Neural progenitor cell (in vitro differentiated cells): ENCODE results near the gene CCDC178. TPM values are rescaled to one million over a fixed set of nuclear protein-coding genes. Genes with fewer than 3 reads are reported as not detected.

Experiments
- DNase-seq: peaks from one replicate; pipeline ENCODE4 v3.0.0-alpha.2; 2016; ENCODE audit warnings: low spot score
- H2AFZ ChIP-seq: fragments of 200-600 bp; sonication (generic); replicated peaks from 2 replicates; pipeline ENCODE4 v1.6.1; 2016; ENCODE audit warnings: antibody characterized with exemption
- H3F3A ChIP-seq: fragments of 200-600 bp; sonication (generic); 2 replicates; pipeline ENCODE4 v1.6.1; 2016; ENCODE audit warnings: antibody characterized with exemption, low read depth
- H3K27ac ChIP-seq: fragments of 200-600 bp; sonication (generic); 2 replicates; pipeline ENCODE4 v1.5.1; 2016; ENCODE audit warnings: mild to moderate bottlenecking
- H3K27me3 ChIP-seq: fragments of 200-600 bp; sonication (generic); 2 replicates; pipeline ENCODE4 v1.6.1; 2016; ENCODE audit warnings: mild to moderate bottlenecking, moderate library complexity
- H3K36me3 ChIP-seq: fragments of 200-600 bp; sonication (generic); 2 replicates; pipeline ENCODE4 v1.5.1; 2016
- H3K4me1 ChIP-seq: fragments of 200-600 bp; sonication (generic); 2 replicates; pipeline ENCODE4 v1.6.1; 2016; ENCODE audit warnings: mixed run types
- H3K4me2 ChIP-seq: fragments of 200-600 bp; sonication (generic); 2 replicates; pipeline ENCODE4 v1.6.1; 2016
- H3K4me3 ChIP-seq: fragments of 200-600 bp; sonication (generic); 2 replicates; pipeline ENCODE4 v1.5.1; 2016
- H3K79me2 ChIP-seq: fragments of 200-600 bp; sonication (generic); 2 replicates; pipeline ENCODE4 v1.6.1; 2016; ENCODE audit warnings: low read depth
- H3K9ac ChIP-seq: fragments of 200-600 bp; sonication (generic); 2 replicates; pipeline ENCODE4 v1.6.1; 2016
- H3K9me3 ChIP-seq: fragments of 200-600 bp; sonication (generic); 2 replicates; pipeline ENCODE4 v1.5.1; 2016; ENCODE audit warnings: low read depth
- H4K20me1 ChIP-seq: fragments of 200-600 bp; sonication (generic); 2 replicates; pipeline ENCODE4 v1.6.1; 2016; ENCODE audit warnings: low read depth
- H3K27ac Mint-ChIP-seq: 3 replicates; pipeline ENCODE4 v1.8.0; 2021; ENCODE audit warnings: mixed read lengths
- H3K27me3 Mint-ChIP-seq: 2 replicates; pipeline ENCODE4 v1.8.0; 2022; ENCODE audit warnings: low read depth, mild to moderate bottlenecking, inconsistent platforms, moderate library complexity, mixed read lengths; ENCODE audit not compliant: insufficient read depth
- H3K36me3 Mint-ChIP-seq: 3 replicates; pipeline ENCODE4 v1.8.0; 2021; ENCODE audit warnings: mixed read lengths
- H3K4me1 Mint-ChIP-seq: 3 replicates; pipeline ENCODE4 v1.8.0; 2021; ENCODE audit warnings: mixed read lengths
- H3K4me3 Mint-ChIP-seq: 3 replicates; pipeline ENCODE4 v1.8.0; 2021; ENCODE audit warnings: mild to moderate bottlenecking, moderate library complexity, mixed read lengths
- H3K9me3 Mint-ChIP-seq: 3 replicates; pipeline ENCODE4 v1.8.0; 2020; ENCODE audit warnings: mixed read lengths
- CTCF ChIP-seq: fragments of 200-600 bp; sonication (generic); IDR thresholded peaks from 2 replicates; pipeline ENCODE4 v1.5.1; 2017; ENCODE audit warnings: antibody characterized with exemption, mild to moderate bottlenecking
- EZH2 ChIP-seq: fragments of 200-600 bp; sonication (generic); IDR thresholded peaks from 2 replicates; pipeline ENCODE4 v1.6.1; 2017; ENCODE audit warnings: antibody characterized with exemption, mild to moderate bottlenecking, moderate library complexity
- EZH2phosphoT487 ChIP-seq: fragments of 200-600 bp; sonication (generic); IDR thresholded peaks from 2 replicates; pipeline ENCODE4 v1.6.1; 2017; ENCODE audit warnings: antibody characterized with exemption
- total RNA-seq: library from RNA; depleted of rRNA; stranded (reverse); fragments of >200 nt; gene quantifications from 2 replicates; pipeline ENCODE4 v1.2.3, GENCODE V29; 2015; ENCODE audit warnings: low replicate concordance

CCDC178 gene
- total RNA-seq, 1 donor from 2014 or later: 0.51 TPM

GRCh38 chr18:33062834-33063364 lies 377.6 kb downstream of the CCDC178 start:
- no peak overlapping the region for H2AFZ ChIP-seq
- peaks cover 2% of the 10 kb centered on the region for H3K27me3 Mint-ChIP-seq
- TF ChIP-seq CTCF (no peak), EZH2 (no peak), EZH2phosphoT487 (no peak)
- no peaks in the 10 kb centered on the region for H3K36me3 ChIP-seq
- H3K79me2 ChIP-seq: no peaks in the 10 kb centered on the region
- H3K9me3 ChIP-seq: no peaks in the 10 kb centered on the region
- H3K4me1 ChIP-seq: no peaks in the 10 kb centered on the region
- H3K27ac Mint-ChIP-seq: no peak overlapping the region
- no peaks in the 10 kb centered on the region for H3K36me3 Mint-ChIP-seq
- no peaks in the 10 kb centered on the region for H3F3A ChIP-seq
- H3K9me3 Mint-ChIP-seq: peaks cover 14% of the 10 kb centered on the region
- no peaks in the 10 kb centered on the region for H4K20me1 ChIP-seq
- H3K27ac ChIP-seq: no peak overlapping the region
- DNase-seq: no peak
- H3K4me3 Mint-ChIP-seq: no peak overlapping the region
- H3K4me2 ChIP-seq: no peak overlapping the region
- no peaks in the 10 kb centered on the region for H3K4me1 Mint-ChIP-seq
- no peak overlapping the region for H3K9ac ChIP-seq
- H3K27me3 ChIP-seq: no peaks in the 10 kb centered on the region
- H3K4me3 ChIP-seq: no peak overlapping the region

GRCh38 chr18:33052886-33053285 lies 387.6 kb downstream of the CCDC178 start:
- DNase-seq: no peak

GRCh38 chr18:33051407-33051806 lies 389.1 kb downstream of the CCDC178 start:
- Histone ChIP-seq H3K79me2 (no peaks in the 10 kb centered on the region), H3K27ac (no peak overlapping the region), H3K4me2 (no peak overlapping the region), H4K20me1 (no peaks in the 10 kb centered on the region), H3K36me3 (no peaks in the 10 kb centered on the region), H3K9me3 (no peaks in the 10 kb centered on the region), H2AFZ (no peak overlapping the region), H3K27me3 (no peaks in the 10 kb centered on the region), H3K9ac (no peak overlapping the region), H3K4me3 (no peak overlapping the region), H3F3A (no peaks in the 10 kb centered on the region), H3K4me1 (no peaks in the 10 kb centered on the region)
- Mint-ChIP-seq H3K27ac (no peak overlapping the region), H3K9me3 (no peaks in the 10 kb centered on the region), H3K4me1 (no peaks in the 10 kb centered on the region), H3K4me3 (no peak overlapping the region), H3K27me3 (no peaks in the 10 kb centered on the region), H3K36me3 (no peaks in the 10 kb centered on the region)
- no peak for DNase-seq
- TF ChIP-seq CTCF: no peak
- TF ChIP-seq EZH2: no peak
- TF ChIP-seq EZH2phosphoT487: no peak

More at GRCh38 chr18:33052886-33053285, 387.6 kb downstream of the CCDC178 start:
- Histone ChIP-seq H2AFZ (no peak overlapping the region), H3K27me3 (no peaks in the 10 kb centered on the region), H4K20me1 (no peaks in the 10 kb centered on the region), H3K79me2 (no peaks in the 10 kb centered on the region), H3F3A (no peaks in the 10 kb centered on the region), H3K36me3 (no peaks in the 10 kb centered on the region), H3K9me3 (no peaks in the 10 kb centered on the region), H3K4me2 (no peak overlapping the region), H3K4me1 (no peaks in the 10 kb centered on the region), H3K9ac (no peak overlapping the region), H3K4me3 (no peak overlapping the region), H3K27ac (no peak overlapping the region)
- no peak for TF ChIP-seq CTCF
- no peak for TF ChIP-seq EZH2phosphoT487
- no peak for TF ChIP-seq EZH2
- no peaks in the 10 kb centered on the region for H3K27me3 Mint-ChIP-seq
- H3K27ac Mint-ChIP-seq: no peak overlapping the region
- H3K4me3 Mint-ChIP-seq: no peak overlapping the region
- H3K36me3 Mint-ChIP-seq: no peaks in the 10 kb centered on the region
- no peaks in the 10 kb centered on the region for H3K4me1 Mint-ChIP-seq
- no peaks in the 10 kb centered on the region for H3K9me3 Mint-ChIP-seq
